ENCODE results near the gene PMEPA1.

Gene PMEPA1

GRCh38 chr20:57735831-57736737 is 26.3 kb upstream of the PMEPA1 start:
- DNase-seq: no peak

- no peak for DNase-seq
Measured at GRCh38 chr20:57734754-57735153, 24.9 kb upstream of the PMEPA1 start.

- no peak for DNase-seq
Measured at GRCh38 chr20:57732226-57732625, 22.4 kb upstream of the PMEPA1 start.

- DNase-seq: no peak
Measured at GRCh38 chr20:57728762-57729161, 18.9 kb upstream of the PMEPA1 start.

GRCh38 chr20:57727863-57728262 is 18.0 kb upstream of the PMEPA1 start:
- no peak for DNase-seq

- no peak for DNase-seq
Measured at GRCh38 chr20:57725636-57726035, 15.8 kb upstream of the PMEPA1 start.

- DNase-seq: no peak
Measured at GRCh38 chr20:57724610-57725405, 15.0 kb upstream of the PMEPA1 start.

GRCh38 chr20:57723816-57724215 is 14.0 kb upstream of the PMEPA1 start:
- DNase-seq: no peak

GRCh38 chr20:57719951-57720350 is 10.1 kb upstream of the PMEPA1 start:
- no peak for DNase-seq

GRCh38 chr20:57718490-57719009 is 8.7 kb upstream of the PMEPA1 start:
- DNase-seq: peak; percentile 97

GRCh38 chr20:57717797-57718196 is 8.0 kb upstream of the PMEPA1 start:
- DNase-seq: no peak

GRCh38 chr20:57716901-57717300 is 7.1 kb upstream of the PMEPA1 start:
- DNase-seq: no peak

- DNase-seq: no peak
Measured at GRCh38 chr20:57716202-57716601, 6.4 kb upstream of the PMEPA1 start.

- DNase-seq: no peak
Measured at GRCh38 chr20:57715268-57715904, 5.6 kb upstream of the PMEPA1 start.

- DNase-seq: no peak
Measured at GRCh38 chr20:57714409-57715267, 4.8 kb upstream of the PMEPA1 start.

GRCh38 chr20:57713951-57714350 is 4.1 kb upstream of the PMEPA1 start:
- no peak for DNase-seq

GRCh38 chr20:57713505-57713903 is 3.7 kb upstream of the PMEPA1 start:
- no peak for DNase-seq

GRCh38 chr20:57712851-57713504 is 3.2 kb upstream of the PMEPA1 start:
- peak; percentile 32 for DNase-seq

- no peak for DNase-seq
Measured at GRCh38 chr20:57712341-57712740, 2.5 kb upstream of the PMEPA1 start.

- no peak for DNase-seq
Measured at GRCh38 chr20:57711826-57712225, 2.0 kb upstream of the PMEPA1 start.

GRCh38 chr20:57711311-57711712 is 1.5 kb upstream of the PMEPA1 start:
- no peak for DNase-seq

- no peak for DNase-seq
Measured at GRCh38 chr20:57710841-57711240, 1.0 kb upstream of the PMEPA1 start.

Measured in midbrain (tissue), 1 donor.